Neuronal stem cell (in vitro differentiated cells): Measurements from ENCODE around the gene KLK10.
A peak's percentile ranks its signal among the peaks of the same experiment; 100 is the strongest.

Source experiments
- DNase-seq: peaks from one replicate; pipeline ENCODE4 v3.0.0-alpha.2; 2013; ENCODE audit warnings: low spot score
- H2AFZ ChIP-seq: one replicate; pipeline ENCODE4 v1.6.1; 2013; ENCODE audit warnings: mild to moderate bottlenecking, low read length, inconsistent platforms
- H2AK5ac ChIP-seq: 2 replicates; pipeline ENCODE4 v1.6.1; 2013; ENCODE audit warnings: low read depth, mild to moderate bottlenecking, inconsistent platforms, low read length, moderate library complexity, mixed read lengths
- H2BK120ac ChIP-seq: 2 replicates; pipeline ENCODE4 v1.6.1; 2013; ENCODE audit warnings: low read depth, mild to moderate bottlenecking, inconsistent platforms, low read length, moderate library complexity, mixed read lengths
- H2BK12ac ChIP-seq: one replicate; pipeline ENCODE4 v1.6.1; 2013; ENCODE audit warnings: low read length, inconsistent platforms
- H2BK15ac ChIP-seq: 2 replicates; pipeline ENCODE4 v1.6.1; 2013; ENCODE audit warnings: mild to moderate bottlenecking, low read length, inconsistent platforms, mixed read lengths
- H2BK5ac ChIP-seq: one replicate; pipeline ENCODE4 v1.6.1; 2013; ENCODE audit warnings: inconsistent platforms, mild to moderate bottlenecking, low read length, moderate library complexity
- H3K14ac ChIP-seq: one replicate; pipeline ENCODE4 v1.6.1; 2013; ENCODE audit warnings: low read length, inconsistent platforms
- H3K18ac ChIP-seq: 2 replicates; pipeline ENCODE4 v1.6.1; 2013; ENCODE audit warnings: low read length, inconsistent platforms
- H3K23ac ChIP-seq: 2 replicates; pipeline ENCODE4 v1.6.1; 2013; ENCODE audit warnings: low read depth, mild to moderate bottlenecking, mixed read lengths, low read length, inconsistent platforms; ENCODE audit not compliant: poor library complexity
- H3K27ac ChIP-seq: replicated peaks from 3 replicates; pipeline ENCODE4 v1.5.1; 2013; ENCODE audit warnings: low read length, inconsistent platforms
- H3K27me3 ChIP-seq, 3 experiments: 2 replicates each; pipeline ENCODE4 v1.6.1; 2013; ENCODE audit warnings: low read length in 3 of 3, mild to moderate bottlenecking in 2 of 3, inconsistent platforms in 1 of 3, low read depth in 1 of 3, mixed read lengths in 1 of 3, moderate library complexity in 1 of 3; ENCODE audit not compliant: control insufficient read depth in 3 of 3, insufficient read depth in 3 of 3
- H3K36me3 ChIP-seq, 2 donors: replicated peaks in 1 of 2; 2 replicates each; pipeline ENCODE4 v1.6.1; 2013; ENCODE audit warnings: low read length in 2 of 2; ENCODE audit not compliant: control insufficient read depth in 2 of 2, insufficient read depth in 2 of 2
- H3K4ac ChIP-seq: 2 replicates; pipeline ENCODE4 v1.6.1; 2013; ENCODE audit warnings: inconsistent platforms, mild to moderate bottlenecking, low read length, moderate library complexity
- H3K4me1 ChIP-seq, 2 donors: 1 replicate in 1 of 2; 2 replicates in 1 of 2; pipeline ENCODE4 v1.6.1; 2013; ENCODE audit warnings: low read length in 2 of 2, low read depth in 1 of 2; ENCODE audit not compliant: control insufficient read depth in 2 of 2, insufficient read depth in 1 of 2
- H3K4me2 ChIP-seq: one replicate; pipeline ENCODE4 v1.6.1; 2013; ENCODE audit warnings: mild to moderate bottlenecking, low read length, inconsistent platforms; ENCODE audit not compliant: insufficient read depth, poor library complexity, severe bottlenecking
- H3K4me3 ChIP-seq, 2 donors: 2 replicates each; pipeline ENCODE4 v1.5.1; 2013; ENCODE audit warnings: low read length in 2 of 2, mild to moderate bottlenecking in 2 of 2, inconsistent platforms in 1 of 2, moderate library complexity in 1 of 2
- H3K79me1 ChIP-seq: one replicate; pipeline ENCODE4 v1.6.1; 2013; ENCODE audit warnings: low read depth, mild to moderate bottlenecking, inconsistent platforms, low read length, moderate library complexity
- H3K9ac ChIP-seq: one replicate; pipeline ENCODE4 v1.6.1; 2013; ENCODE audit warnings: mild to moderate bottlenecking, low read depth, low read length, inconsistent platforms; ENCODE audit not compliant: poor library complexity
- H3K9me3 ChIP-seq, 2 donors: replicated peaks in 1 of 2; 2 replicates each; pipeline versions ENCODE3 to v1.6.1; 2013; ENCODE audit warnings: low read length in 2 of 2, mild to moderate bottlenecking in 2 of 2, inconsistent platforms in 1 of 2, low read depth in 1 of 2, mixed read lengths in 1 of 2, moderate library complexity in 1 of 2; ENCODE audit not compliant: control insufficient read depth in 2 of 2, insufficient read depth in 1 of 2
- H4K8ac ChIP-seq: one replicate; pipeline ENCODE4 v1.6.1; 2013; ENCODE audit warnings: low read depth, mild to moderate bottlenecking, inconsistent platforms, low read length, moderate library complexity
- H4K91ac ChIP-seq: one replicate; pipeline ENCODE4 v1.6.1; 2013; ENCODE audit warnings: low read length, low read depth, mild to moderate bottlenecking, inconsistent platforms; ENCODE audit not compliant: poor library complexity
- WGBS, 2 donors: extraction: QIAGEN DNeasy Blood & Tissue Kit; methylation state at CpG; one replicate each; pipeline ENCODE4 v1.1.7; 2013; ENCODE audit warnings: missing lambda C conversion rate in 2 of 2, mixed read lengths in 1 of 2; ENCODE audit not compliant: insufficient read length in 2 of 2, insufficient replicate concordance in 1 of 2; ENCODE audit errors: extremely low coverage in 2 of 2; 5-methylcytosine and 5-hydroxymethylcytosine counted together

KLK10 gene

GRCh38 chr19:50967929-50968715, 51.4 kb downstream of the KLK10 start:
- peaks cover 0 to 15% of the 10 kb centered on the region in 2 donors for H3K4me1 ChIP-seq
- no peak overlapping the region for H3K14ac ChIP-seq
- WGBS, 2 donors = 100% methylated on average over 1 of the region's 20 CpGs; no CpG with 5 or more reads in 1 of the 2 donors
- no peak overlapping the region for H3K4me2 ChIP-seq
- H2AK5ac ChIP-seq = no peak overlapping the region
- H3K4ac ChIP-seq = no peak overlapping the region
- no peaks in the 10 kb centered on the region for H3K9me3 ChIP-seq
- no peak overlapping the region for H3K23ac ChIP-seq
- H2BK12ac ChIP-seq = no peak overlapping the region
- no peak overlapping the region for H2AFZ ChIP-seq
- no peaks in the 10 kb centered on the region for H3K36me3 ChIP-seq
- H3K9ac ChIP-seq = peak overlapping the region; percentile 39
- H3K4me3 ChIP-seq = no peak overlapping the region
- DNase-seq = no peak
- no peak overlapping the region for H4K8ac ChIP-seq
- H3K27me3 ChIP-seq = peaks cover 0 to 2% (median 0%) of the 10 kb centered on the region in 3 experiments
- no peak overlapping the region for H3K27ac ChIP-seq
- no peak overlapping the region for H2BK15ac ChIP-seq
- H3K79me1 ChIP-seq = no peaks in the 10 kb centered on the region
- H3K18ac ChIP-seq = peak overlapping the region; percentile 61
- no peak overlapping the region for H2BK5ac ChIP-seq
- no peak overlapping the region for H2BK120ac ChIP-seq
- no peak overlapping the region for H4K91ac ChIP-seq

- H3K4me1 ChIP-seq = peaks cover 0 to 11% of the 10 kb centered on the region in 2 donors
- no peak overlapping the region for H2BK5ac ChIP-seq
- H3K79me1 ChIP-seq = no peaks in the 10 kb centered on the region
- H2AK5ac ChIP-seq = no peak overlapping the region
- no peak overlapping the region for H3K27ac ChIP-seq
- H3K36me3 ChIP-seq = no peaks in the 10 kb centered on the region
- no peak overlapping the region for H4K8ac ChIP-seq
- no peak overlapping the region for H3K14ac ChIP-seq
- no peak overlapping the region for H3K9ac ChIP-seq
- H2AFZ ChIP-seq = no peak overlapping the region
- no peak overlapping the region for H3K23ac ChIP-seq
- H3K18ac ChIP-seq = no peak overlapping the region
- H3K9me3 ChIP-seq = peaks cover 0 to 3% of the 10 kb centered on the region in 2 donors
- no peak overlapping the region for H3K4ac ChIP-seq
- WGBS, 2 donors = no CpG with 5 or more reads among the region's 3 CpGs
- no peak overlapping the region for H3K4me2 ChIP-seq
- H2BK12ac ChIP-seq = no peak overlapping the region
- H4K91ac ChIP-seq = no peak overlapping the region
- no peaks in the 10 kb centered on the region for H3K27me3 ChIP-seq
- no peak overlapping the region for H2BK15ac ChIP-seq
- H3K4me3 ChIP-seq = no peak overlapping the region
- no peak for DNase-seq
- H2BK120ac ChIP-seq = no peak overlapping the region
Measured at GRCh38 chr19:50964266-50964665, 55.2 kb downstream of the KLK10 start.

GRCh38 chr19:50963381-50963780, 56.1 kb downstream of the KLK10 start:
- Histone ChIP-seq H2BK5ac (no peak overlapping the region), H2AK5ac (no peak overlapping the region), H3K18ac (peak overlapping the region; percentile 39), H3K4me3 (no peak overlapping the region), H4K91ac (no peak overlapping the region), H2BK120ac (no peak overlapping the region), H3K9me3 (peaks cover 0 to 3% of the 10 kb centered on the region in 2 donors), H2AFZ (no peak overlapping the region), H3K4ac (no peak overlapping the region), H2BK15ac (no peak overlapping the region), H3K23ac (no peak overlapping the region), H3K9ac (no peak overlapping the region), H3K4me1 (peaks cover 0 to 4% of the 10 kb centered on the region in 2 donors), H3K27me3 (no peaks in the 10 kb centered on the region), H3K36me3 (no peaks in the 10 kb centered on the region), H3K79me1 (no peaks in the 10 kb centered on the region), H4K8ac (no peak overlapping the region), H3K27ac (no peak overlapping the region), H3K14ac (no peak overlapping the region), H2BK12ac (no peak overlapping the region), H3K4me2 (no peak overlapping the region)
- no CpG with 5 or more reads among the region's 6 CpGs for WGBS, 2 donors
- no peak for DNase-seq
